ENCODE results near the gene GPR18.

- TF ChIP-seq, protein P1, sequence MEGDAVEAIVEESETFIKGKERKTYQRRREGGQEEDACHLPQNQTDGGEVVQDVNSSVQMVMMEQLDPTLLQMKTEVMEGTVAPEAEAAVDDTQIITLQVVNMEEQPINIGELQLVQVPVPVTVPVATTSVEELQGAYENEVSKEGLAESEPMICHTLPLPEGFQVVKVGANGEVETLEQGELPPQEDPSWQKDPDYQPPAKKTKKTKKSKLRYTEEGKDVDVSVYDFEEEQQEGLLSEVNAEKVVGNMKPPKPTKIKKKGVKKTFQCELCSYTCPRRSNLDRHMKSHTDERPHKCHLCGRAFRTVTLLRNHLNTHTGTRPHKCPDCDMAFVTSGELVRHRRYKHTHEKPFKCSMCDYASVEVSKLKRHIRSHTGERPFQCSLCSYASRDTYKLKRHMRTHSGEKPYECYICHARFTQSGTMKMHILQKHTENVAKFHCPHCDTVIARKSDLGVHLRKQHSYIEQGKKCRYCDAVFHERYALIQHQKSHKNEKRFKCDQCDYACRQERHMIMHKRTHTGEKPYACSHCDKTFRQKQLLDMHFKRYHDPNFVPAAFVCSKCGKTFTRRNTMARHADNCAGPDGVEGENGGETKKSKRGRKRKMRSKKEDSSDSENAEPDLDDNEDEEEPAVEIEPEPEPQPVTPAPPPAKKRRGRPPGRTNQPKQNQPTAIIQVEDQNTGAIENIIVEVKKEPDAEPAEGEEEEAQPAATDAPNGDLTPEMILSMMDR (IDR thresholded peaks at IDR 0.05): no peak
- no peak for TF ChIP-seq POLR2A (IDR thresholded peaks at IDR 0.05)
Observed at GRCh38 chr13:99294198-99294597, 36.0 kb upstream of the GPR18 start.
